ENCODE data around the gene NHLH2.

NHLH2 gene

GRCh38 chr1:115802416-115802815 lies 38.5 kb downstream of the NHLH2 start:
- no peak overlapping the region for H3K4me3 ChIP-seq (ENCODE audit: extremely low read depth, insufficient read depth, low read length, poor library complexity, severe bottlenecking)
- H3K36me3 ChIP-seq (ENCODE audit: control insufficient read depth, insufficient read depth, low read length): no peaks in the 10 kb centered on the region
- no peak overlapping the region for H3K27ac ChIP-seq (ENCODE audit: low read depth, low read length, severe bottlenecking)
- H3K4me1 ChIP-seq (ENCODE audit: control insufficient read depth, insufficient read depth, low read length, poor library complexity, severe bottlenecking): no peaks in the 10 kb centered on the region
- H3K9me3 ChIP-seq (ENCODE audit: control insufficient read depth, low read length): no peaks in the 10 kb centered on the region
- WGBS, 2 experiments (ENCODE audit: insufficient coverage in 2 of 2): 100% methylated on average over 1 of the region's 2 CpGs

- no peak overlapping the region for H3K27ac ChIP-seq (ENCODE audit: low read depth, low read length, severe bottlenecking)
- 87 to 88% methylated on average over 4 of the region's 4 CpGs for WGBS, 2 experiments (ENCODE audit: insufficient coverage in 2 of 2)
- H3K36me3 ChIP-seq (ENCODE audit: control insufficient read depth, insufficient read depth, low read length): no peaks in the 10 kb centered on the region
- H3K4me3 ChIP-seq (ENCODE audit: extremely low read depth, insufficient read depth, low read length, poor library complexity, severe bottlenecking): no peak overlapping the region
- no peaks in the 10 kb centered on the region for H3K9me3 ChIP-seq (ENCODE audit: control insufficient read depth, low read length)
- H3K4me1 ChIP-seq (ENCODE audit: control insufficient read depth, insufficient read depth, low read length, poor library complexity, severe bottlenecking): no peaks in the 10 kb centered on the region
These were observed 43.4 kb downstream of the NHLH2 start for GRCh38 chr1:115797486-115797885.

- Histone ChIP-seq H3K27ac (ENCODE audit: low read depth, low read length, severe bottlenecking) (no peak overlapping the region), H3K36me3 (ENCODE audit: control insufficient read depth, insufficient read depth, low read length) (no peaks in the 10 kb centered on the region), H3K9me3 (ENCODE audit: control insufficient read depth, low read length) (no peaks in the 10 kb centered on the region), H3K4me1 (ENCODE audit: control insufficient read depth, insufficient read depth, low read length, poor library complexity, severe bottlenecking) (no peaks in the 10 kb centered on the region), H3K4me3 (ENCODE audit: extremely low read depth, insufficient read depth, low read length, poor library complexity, severe bottlenecking) (no peak overlapping the region)
- WGBS, 2 experiments (ENCODE audit: insufficient coverage in 2 of 2): 56 to 100% methylated on average over 1 to 3 of the region's 5 CpGs
These were observed 44.0 kb downstream of the NHLH2 start for GRCh38 chr1:115796897-115797296.

GRCh38 chr1:115796036-115796435 lies 44.9 kb downstream of the NHLH2 start:
- Histone ChIP-seq H3K27ac (ENCODE audit: low read depth, low read length, severe bottlenecking) (no peak overlapping the region), H3K4me1 (ENCODE audit: control insufficient read depth, insufficient read depth, low read length, poor library complexity, severe bottlenecking) (peaks cover under 1% of the 10 kb centered on the region), H3K36me3 (ENCODE audit: control insufficient read depth, insufficient read depth, low read length) (no peaks in the 10 kb centered on the region), H3K9me3 (ENCODE audit: control insufficient read depth, low read length) (no peaks in the 10 kb centered on the region), H3K4me3 (ENCODE audit: extremely low read depth, insufficient read depth, low read length, poor library complexity, severe bottlenecking) (no peak overlapping the region)
- WGBS, 2 experiments (ENCODE audit: insufficient coverage in 2 of 2): 60 to 100% methylated on average over 1 to 3 of the region's 6 CpGs

GRCh38 chr1:115794976-115795639 lies 45.8 kb downstream of the NHLH2 start:
- WGBS, 2 experiments (ENCODE audit: insufficient coverage in 2 of 2): 71 to 72% methylated on average over 2 to 3 of the region's 4 CpGs
- H3K4me1 ChIP-seq (ENCODE audit: control insufficient read depth, insufficient read depth, low read length, poor library complexity, severe bottlenecking): peaks cover 8% of the 10 kb centered on the region
- H3K36me3 ChIP-seq (ENCODE audit: control insufficient read depth, insufficient read depth, low read length): no peaks in the 10 kb centered on the region
- no peak overlapping the region for H3K4me3 ChIP-seq (ENCODE audit: extremely low read depth, insufficient read depth, low read length, poor library complexity, severe bottlenecking)
- no peak overlapping the region for H3K27ac ChIP-seq (ENCODE audit: low read depth, low read length, severe bottlenecking)
- H3K9me3 ChIP-seq (ENCODE audit: control insufficient read depth, low read length): no peaks in the 10 kb centered on the region

GRCh38 chr1:115793162-115793561 lies 47.8 kb downstream of the NHLH2 start:
- H3K4me3 ChIP-seq (ENCODE audit: extremely low read depth, insufficient read depth, low read length, poor library complexity, severe bottlenecking): no peak overlapping the region
- no peak overlapping the region for H3K27ac ChIP-seq (ENCODE audit: low read depth, low read length, severe bottlenecking)
- 79 to 100% methylated on average over 6 of the region's 9 CpGs for WGBS, 2 experiments (ENCODE audit: insufficient coverage in 2 of 2)

DNA sequence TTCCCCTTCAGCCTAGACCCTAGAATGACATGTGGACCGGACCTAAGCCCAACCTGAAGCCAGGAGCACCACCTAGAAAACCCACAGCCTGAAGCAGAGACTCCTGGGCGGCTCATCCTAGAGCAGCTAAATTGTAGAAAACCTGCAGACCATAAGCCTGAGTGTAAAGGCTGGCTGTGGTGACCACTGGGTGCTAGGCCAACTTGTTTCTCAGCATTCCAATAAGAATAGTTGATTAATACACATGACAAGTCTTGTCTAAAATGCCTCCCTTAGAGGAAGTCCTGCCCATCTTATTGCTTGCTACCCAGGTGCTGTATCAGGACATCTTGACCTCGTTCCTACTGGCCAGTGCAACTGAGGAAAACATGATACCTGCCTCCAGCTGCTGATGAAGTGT lies 49.1 kb downstream of the NHLH2 start:
- no peak overlapping the region for H3K4me3 ChIP-seq (ENCODE audit: extremely low read depth, insufficient read depth, low read length, poor library complexity, severe bottlenecking)
- WGBS, 2 experiments (ENCODE audit: insufficient coverage in 2 of 2): 84% methylated on average over 2 of the region's 3 CpGs; no CpG with 5 or more reads in 1 of the 2 experiments
- H3K4me1 ChIP-seq (ENCODE audit: control insufficient read depth, insufficient read depth, low read length, poor library complexity, severe bottlenecking): peaks cover 8% of the 10 kb centered on the region
- H3K27ac ChIP-seq (ENCODE audit: low read depth, low read length, severe bottlenecking): no peak overlapping the region
- H3K9me3 ChIP-seq (ENCODE audit: control insufficient read depth, low read length): no peaks in the 10 kb centered on the region
- H3K36me3 ChIP-seq (ENCODE audit: control insufficient read depth, insufficient read depth, low read length): no peaks in the 10 kb centered on the region

More at GRCh38 chr1:115793162-115793561, 47.8 kb downstream of the NHLH2 start:
- Histone ChIP-seq H3K9me3 (ENCODE audit: control insufficient read depth, low read length) (no peaks in the 10 kb centered on the region), H3K4me1 (ENCODE audit: control insufficient read depth, insufficient read depth, low read length, poor library complexity, severe bottlenecking) (peaks cover 8% of the 10 kb centered on the region), H3K36me3 (ENCODE audit: control insufficient read depth, insufficient read depth, low read length) (no peaks in the 10 kb centered on the region)

- H3K27ac ChIP-seq (ENCODE audit: low read depth, low read length, severe bottlenecking): no peak overlapping the region
- no peak overlapping the region for H3K4me3 ChIP-seq (ENCODE audit: extremely low read depth, insufficient read depth, low read length, poor library complexity, severe bottlenecking)
- no peaks in the 10 kb centered on the region for H3K9me3 ChIP-seq (ENCODE audit: control insufficient read depth, low read length)
- H3K36me3 ChIP-seq (ENCODE audit: control insufficient read depth, insufficient read depth, low read length): no peaks in the 10 kb centered on the region
- H3K4me1 ChIP-seq (ENCODE audit: control insufficient read depth, insufficient read depth, low read length, poor library complexity, severe bottlenecking): peaks cover 8% of the 10 kb centered on the region
- WGBS, 2 experiments (ENCODE audit: insufficient coverage in 2 of 2): 84 to 92% methylated on average over 3 to 6 of the region's 6 CpGs
These were observed 50.1 kb downstream of the NHLH2 start for GRCh38 chr1:115790846-115791245.

DNA sequence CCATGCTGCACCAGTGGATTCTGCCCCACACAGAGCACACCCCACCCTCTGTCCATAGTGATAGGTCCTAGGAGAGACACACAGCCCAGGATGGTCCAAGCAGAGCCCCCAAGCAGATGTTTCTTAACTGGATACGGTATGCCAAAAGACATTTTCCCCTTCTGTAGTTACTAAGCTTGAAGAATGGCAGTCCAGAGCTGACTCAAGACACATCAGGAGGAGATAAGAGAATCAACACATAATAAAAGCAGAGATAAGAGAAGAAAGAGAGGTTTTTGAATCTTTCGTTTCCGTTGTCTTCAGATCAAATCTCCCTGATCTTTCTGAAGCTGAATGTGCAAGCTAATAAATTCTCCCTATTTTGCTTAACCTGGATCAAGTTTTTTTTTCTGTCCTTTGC lies 50.6 kb downstream of the NHLH2 start:
- Histone ChIP-seq H3K36me3 (ENCODE audit: control insufficient read depth, insufficient read depth, low read length) (no peaks in the 10 kb centered on the region), H3K4me3 (ENCODE audit: extremely low read depth, insufficient read depth, low read length, poor library complexity, severe bottlenecking) (no peak overlapping the region), H3K9me3 (ENCODE audit: control insufficient read depth, low read length) (no peaks in the 10 kb centered on the region), H3K4me1 (ENCODE audit: control insufficient read depth, insufficient read depth, low read length, poor library complexity, severe bottlenecking) (peaks cover 8% of the 10 kb centered on the region), H3K27ac (ENCODE audit: low read depth, low read length, severe bottlenecking) (no peak overlapping the region)
- 60 to 75% methylated on average over 1 to 3 of the region's 3 CpGs for WGBS, 2 experiments (ENCODE audit: insufficient coverage in 2 of 2)

Measured in mesodermal cell (in vitro differentiated cells).